Measurements from ENCODE around the gene SH3TC1.
A peak's percentile ranks its signal among the peaks of the same experiment; 100 is the strongest.

The SH3TC1 gene

DNA sequence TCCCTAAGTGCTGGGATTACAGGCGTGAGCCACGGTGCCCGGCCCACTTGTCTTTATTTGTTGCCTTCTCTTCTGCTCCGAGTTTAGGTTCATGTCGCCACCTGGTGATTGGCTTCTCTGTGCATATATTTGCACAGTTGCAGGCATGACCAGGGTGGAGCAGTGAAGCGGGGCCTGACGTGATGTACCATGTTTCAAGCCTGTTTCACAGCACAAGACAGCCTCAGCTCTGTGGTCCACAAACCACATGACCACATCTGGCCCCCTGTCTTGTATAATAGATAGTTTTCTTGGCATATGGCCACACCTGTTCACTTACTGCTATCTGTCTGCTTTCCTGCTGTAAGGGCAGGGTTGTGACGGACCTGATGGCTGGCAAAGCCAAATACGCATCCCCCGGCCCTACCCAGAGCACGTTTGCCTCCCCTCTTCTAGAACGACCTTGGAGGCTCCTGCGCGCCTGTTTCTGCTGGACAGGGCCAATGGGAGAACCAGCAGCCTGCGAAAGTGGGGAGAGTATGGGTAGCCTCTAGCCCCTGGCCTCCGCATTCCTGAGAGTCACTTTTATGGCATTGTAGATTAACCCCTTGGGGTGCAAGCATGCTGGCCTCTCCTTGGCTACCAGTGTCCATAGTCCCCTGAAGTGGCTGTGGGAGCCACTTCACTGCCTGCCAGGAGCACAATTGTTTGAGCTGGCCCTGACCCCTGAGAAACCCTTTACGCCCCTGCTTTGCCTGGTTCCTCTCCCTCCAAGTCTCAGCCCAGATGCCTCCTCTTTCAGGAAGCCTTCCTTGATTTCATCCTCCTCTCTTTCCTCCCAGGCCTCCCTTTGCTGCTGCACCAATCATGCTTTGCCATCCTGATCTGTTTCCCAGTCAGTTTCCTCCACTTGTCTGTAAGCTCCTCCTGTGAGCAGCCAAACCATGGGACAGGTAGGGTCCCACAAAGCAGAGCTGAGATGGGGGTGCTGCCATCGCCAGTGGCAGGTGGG lies 6.0 kb upstream of the SH3TC1 start:
- TF ChIP-seq, protein P1, sequence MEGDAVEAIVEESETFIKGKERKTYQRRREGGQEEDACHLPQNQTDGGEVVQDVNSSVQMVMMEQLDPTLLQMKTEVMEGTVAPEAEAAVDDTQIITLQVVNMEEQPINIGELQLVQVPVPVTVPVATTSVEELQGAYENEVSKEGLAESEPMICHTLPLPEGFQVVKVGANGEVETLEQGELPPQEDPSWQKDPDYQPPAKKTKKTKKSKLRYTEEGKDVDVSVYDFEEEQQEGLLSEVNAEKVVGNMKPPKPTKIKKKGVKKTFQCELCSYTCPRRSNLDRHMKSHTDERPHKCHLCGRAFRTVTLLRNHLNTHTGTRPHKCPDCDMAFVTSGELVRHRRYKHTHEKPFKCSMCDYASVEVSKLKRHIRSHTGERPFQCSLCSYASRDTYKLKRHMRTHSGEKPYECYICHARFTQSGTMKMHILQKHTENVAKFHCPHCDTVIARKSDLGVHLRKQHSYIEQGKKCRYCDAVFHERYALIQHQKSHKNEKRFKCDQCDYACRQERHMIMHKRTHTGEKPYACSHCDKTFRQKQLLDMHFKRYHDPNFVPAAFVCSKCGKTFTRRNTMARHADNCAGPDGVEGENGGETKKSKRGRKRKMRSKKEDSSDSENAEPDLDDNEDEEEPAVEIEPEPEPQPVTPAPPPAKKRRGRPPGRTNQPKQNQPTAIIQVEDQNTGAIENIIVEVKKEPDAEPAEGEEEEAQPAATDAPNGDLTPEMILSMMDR (IDR thresholded peaks at IDR 0.05; ENCODE audit: insufficient read depth, missing control alignments), result peak; percentile 33
- DNase-seq (ENCODE audit: insufficient read length, low spot score) (no peak), FAIRE-seq (no peak)

DNA sequence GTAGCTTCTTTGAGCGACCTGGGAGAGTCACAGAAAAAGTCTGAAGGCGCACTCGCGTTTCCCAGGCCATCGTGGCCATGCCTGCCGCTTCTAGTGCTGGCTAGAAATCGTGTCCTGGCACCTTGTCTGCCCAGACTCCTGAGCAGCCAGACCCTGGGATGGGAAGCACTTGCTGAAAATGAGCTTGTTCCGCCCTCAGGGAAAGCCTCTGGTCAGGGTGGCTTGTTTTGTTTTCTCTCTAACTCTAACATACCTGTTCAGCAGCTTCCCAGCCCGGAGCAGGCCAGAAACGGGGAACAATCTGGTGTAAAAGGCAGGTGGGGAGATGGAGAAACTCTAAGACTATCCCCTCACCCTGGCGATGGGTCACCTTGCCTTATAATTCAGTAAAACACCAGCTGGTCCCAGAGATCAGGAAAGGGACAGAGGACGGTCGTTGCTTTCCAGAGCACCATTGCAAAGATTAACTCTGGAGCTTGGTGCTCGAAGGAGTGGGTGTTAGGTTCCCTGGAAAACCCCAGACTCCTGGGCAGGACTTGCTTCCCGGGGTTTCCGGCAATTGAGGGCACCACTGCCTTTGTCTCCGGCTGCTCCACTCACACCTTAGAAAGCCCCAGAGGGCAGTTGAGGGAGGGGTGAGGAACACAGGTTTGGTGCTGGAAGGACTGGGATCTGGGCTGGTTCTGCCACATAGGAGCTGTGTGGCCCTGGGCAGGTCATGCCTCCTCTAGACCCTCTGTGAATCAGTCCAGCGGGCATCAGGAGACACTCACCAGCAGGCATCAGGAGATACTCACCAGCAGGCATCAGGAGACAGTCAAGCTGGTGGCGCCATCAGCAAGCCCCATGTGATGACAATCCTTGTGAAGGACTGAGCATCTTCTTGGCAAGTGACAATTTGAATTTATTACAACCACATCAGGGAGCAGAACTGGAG lies 4.5 kb upstream of the SH3TC1 start:
- no peak for DNase-seq (ENCODE audit: insufficient read length, low spot score)
- FAIRE-seq, result no peak
- TF ChIP-seq, protein P1 (IDR thresholded peaks at IDR 0.05; ENCODE audit: insufficient read depth, missing control alignments), result no peak

DNA sequence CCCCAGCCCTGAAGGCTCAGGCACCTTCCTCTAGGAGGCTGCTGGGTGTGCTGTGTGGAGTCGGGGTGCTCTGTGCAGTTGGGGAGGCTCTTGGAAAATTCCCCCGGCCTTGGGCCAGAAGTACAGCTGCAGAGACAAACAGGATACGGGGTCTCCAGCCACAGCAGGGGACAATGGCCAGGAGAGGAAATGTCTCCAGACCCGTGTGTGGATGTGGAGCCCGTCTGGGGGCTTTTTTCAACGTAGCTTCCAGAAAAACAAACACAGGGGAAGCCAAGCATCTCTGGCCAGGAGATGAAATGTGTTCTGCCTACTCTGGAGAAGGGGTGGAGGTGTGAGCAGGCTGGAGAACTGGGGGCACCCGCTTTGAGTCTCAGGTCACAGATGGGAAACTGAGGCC lies 3.7 kb upstream of the SH3TC1 start:
- TF ChIP-seq, protein P1 (IDR thresholded peaks at IDR 0.05; ENCODE audit: insufficient read depth, missing control alignments), result no peak
- FAIRE-seq, result no peak
- DNase-seq (ENCODE audit: insufficient read length, low spot score), result no peak

GRCh38 chr4:8195841-8196458 lies 3.1 kb upstream of the SH3TC1 start:
- TF ChIP-seq, protein P1 (IDR thresholded peaks at IDR 0.05; ENCODE audit: insufficient read depth, missing control alignments), result no peak
- FAIRE-seq, result no peak
- DNase-seq (ENCODE audit: insufficient read length, low spot score), result no peak

DNA sequence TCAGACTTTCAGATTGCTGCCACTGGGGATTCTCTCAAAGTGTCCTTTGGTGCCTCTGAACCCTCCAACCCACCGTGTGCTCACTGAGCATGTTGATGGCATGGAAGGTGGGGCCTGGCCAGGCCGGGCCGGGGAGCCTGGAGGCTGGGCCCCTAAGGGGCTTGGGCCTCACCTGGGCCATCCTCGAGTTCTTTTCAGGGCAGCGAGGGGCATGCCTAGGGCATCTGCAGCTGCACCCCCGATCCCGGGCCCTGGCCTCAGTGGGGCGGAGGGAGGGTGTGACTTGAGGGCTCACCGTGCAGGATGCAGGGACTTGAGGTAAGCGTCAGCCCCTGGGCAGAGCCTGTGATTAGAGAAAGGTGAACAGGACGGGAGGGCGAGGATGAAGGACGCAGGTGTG lies 1.6 kb upstream of the SH3TC1 start:
- DNase-seq (ENCODE audit: insufficient read length, low spot score), result no peak
- FAIRE-seq, result no peak
- TF ChIP-seq, protein P1 (IDR thresholded peaks at IDR 0.05; ENCODE audit: insufficient read depth, missing control alignments), result no peak

GRCh38 chr4:8198206-8198905 lies 734 bp upstream of the SH3TC1 start:
- no peak for FAIRE-seq
- TF ChIP-seq, protein P1 (IDR thresholded peaks at IDR 0.05; ENCODE audit: insufficient read depth, missing control alignments), result no peak
- no peak for DNase-seq (ENCODE audit: insufficient read length, low spot score)
